ENCODE data around the gene NHSL2. TPM values are rescaled to one million over a fixed set of nuclear protein-coding genes. Genes with fewer than 3 reads are reported as not detected.

NHSL2 gene
- total and polyA plus RNA-seq, 4 experiments from 2014 or later, result 8.1 to 27.2 (median 10.6) TPM

DNA sequence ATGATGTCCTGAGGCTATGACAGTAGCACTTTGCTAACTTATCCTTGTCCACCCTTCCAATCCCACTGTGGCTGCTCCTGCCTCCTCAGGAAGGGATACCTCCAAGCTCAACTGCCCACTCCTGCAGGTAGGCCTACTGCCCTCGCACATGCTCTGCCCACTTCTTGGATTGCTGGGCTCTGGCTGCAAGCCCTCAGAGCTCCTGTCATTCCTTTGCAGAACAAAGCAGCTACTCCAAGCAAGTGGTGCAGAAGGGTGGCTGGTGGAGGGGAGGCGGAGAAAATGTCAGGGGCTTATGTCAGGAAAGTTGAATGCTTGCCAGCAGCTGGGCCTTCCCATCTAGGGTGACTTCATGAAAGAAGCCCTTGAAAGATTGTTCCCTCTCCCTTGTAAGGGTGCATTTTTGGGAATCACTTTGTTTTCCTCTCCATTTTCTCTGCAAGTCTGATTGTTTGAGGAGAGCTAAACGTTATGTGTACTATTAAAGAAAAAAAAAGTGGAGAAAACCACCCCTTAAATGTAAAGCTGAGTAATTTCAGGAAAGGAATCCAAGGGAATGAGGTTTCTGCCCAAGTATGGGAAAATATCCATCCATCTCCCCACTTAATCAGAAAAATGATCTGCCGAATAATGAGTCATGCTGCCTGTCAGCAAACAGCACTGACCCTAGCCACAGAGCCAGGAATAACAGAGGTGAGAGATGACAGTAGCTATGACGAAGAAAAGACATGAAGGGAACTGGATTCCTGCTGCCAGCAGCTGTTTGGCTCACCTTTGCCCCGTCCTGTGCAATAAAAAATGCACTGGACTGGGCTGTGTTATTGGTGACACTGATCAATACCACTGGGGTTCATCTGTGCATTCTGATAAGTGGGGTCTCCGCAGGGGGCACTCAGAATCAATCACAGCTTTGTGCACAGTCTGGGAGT lies 119.1 kb downstream of the NHSL2 start:
- Histone ChIP-seq H3K9me3 (ENCODE audit: control insufficient read depth in 1 of 2, low read length in 2 of 2) (no peaks in the 10 kb centered on the region), H3K27ac (ENCODE audit: low read depth, low read length) (no peak overlapping the region), H3K36me3 (ENCODE audit: insufficient read depth, low read length) (no peaks in the 10 kb centered on the region), H3K4me1 (ENCODE audit: insufficient read depth, low read length) (peaks cover 7% of the 10 kb centered on the region), H3K4me3 (ENCODE audit: low read length in 2 of 2) (no peak overlapping the region), H3K27me3 (ENCODE audit: insufficient read depth, low read length) (no peaks in the 10 kb centered on the region)
- ChIA-PET CTCF (ENCODE audit: partially characterized antibody) (interaction anchor here (0.9 to 3.6 kb wide), 3 partner anchors 8 to 97 kb away, joined by 3 to 13 read pairs (median 6); no protein-coding TSS in a partner anchor), POLR2A (ENCODE audit: partially characterized antibody) (no interaction called here)
- peaks cover 3 to 7% (median 5%) of the 10 kb centered on the region in 4 donors for H3K4me1 Mint-ChIP-seq
- H3K36me3 Mint-ChIP-seq, result no peaks in the 10 kb centered on the region
- intact Hi-C loops (cut with micrococcal nuclease), result no loop called here
- no peaks in the 10 kb centered on the region for H3K9me3 Mint-ChIP-seq
- H3K4me3 Mint-ChIP-seq, result no peak overlapping the region
- H3K27me3 Mint-ChIP-seq, result no peaks in the 10 kb centered on the region
- DNase-seq, result no peak
- no peak overlapping the region for H3K27ac Mint-ChIP-seq

DNA sequence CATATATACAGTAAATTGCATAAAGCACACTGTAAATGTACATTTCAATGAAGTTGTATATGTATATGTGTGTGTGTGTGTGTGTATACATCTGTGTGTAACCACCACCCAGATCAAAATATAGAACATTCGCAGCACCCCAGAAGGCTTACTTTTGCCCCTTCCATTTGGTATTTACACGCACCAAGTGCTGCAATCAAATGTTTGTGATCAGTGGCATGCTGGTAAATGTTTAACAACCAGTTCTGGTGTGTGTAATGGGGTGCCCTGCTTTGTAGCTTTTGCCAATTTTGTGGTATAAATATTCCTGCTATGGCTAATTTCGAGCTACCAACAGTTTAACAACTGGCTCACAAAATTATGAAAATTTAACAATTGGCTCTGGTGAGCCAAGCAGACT lies 119.8 kb downstream of the NHSL2 start:
- no peaks in the 10 kb centered on the region for H3K27me3 Mint-ChIP-seq
- no peak overlapping the region for H3K27ac Mint-ChIP-seq
- H3K4me3 Mint-ChIP-seq, result no peak overlapping the region
- CTCF ChIA-PET (ENCODE audit: partially characterized antibody), result interaction anchor here (1.4 to 3.6 kb wide), 3 partner anchors 8 to 95 kb away, joined by 3 to 13 read pairs (median 4); no protein-coding TSS in a partner anchor
- no peak overlapping the region for H3K27ac ChIP-seq (ENCODE audit: low read depth, low read length)
- DNase-seq, result no peak
- H3K27me3 ChIP-seq (ENCODE audit: insufficient read depth, low read length), result no peaks in the 10 kb centered on the region
- no peaks in the 10 kb centered on the region for H3K36me3 ChIP-seq (ENCODE audit: insufficient read depth, low read length)
- no peaks in the 10 kb centered on the region for H3K9me3 ChIP-seq (ENCODE audit: control insufficient read depth in 1 of 2, low read length in 2 of 2)
- intact Hi-C loops (cut with micrococcal nuclease), result no loop called here
- no peaks in the 10 kb centered on the region for H3K9me3 Mint-ChIP-seq
- peaks cover 3 to 7% (median 5%) of the 10 kb centered on the region in 4 donors for H3K4me1 Mint-ChIP-seq
- no peak overlapping the region for H3K4me3 ChIP-seq (ENCODE audit: low read length in 2 of 2)
- peaks cover 7% of the 10 kb centered on the region for H3K4me1 ChIP-seq (ENCODE audit: insufficient read depth, low read length)
- H3K36me3 Mint-ChIP-seq, result no peaks in the 10 kb centered on the region
- POLR2A ChIA-PET (ENCODE audit: partially characterized antibody), result no interaction called here

DNA sequence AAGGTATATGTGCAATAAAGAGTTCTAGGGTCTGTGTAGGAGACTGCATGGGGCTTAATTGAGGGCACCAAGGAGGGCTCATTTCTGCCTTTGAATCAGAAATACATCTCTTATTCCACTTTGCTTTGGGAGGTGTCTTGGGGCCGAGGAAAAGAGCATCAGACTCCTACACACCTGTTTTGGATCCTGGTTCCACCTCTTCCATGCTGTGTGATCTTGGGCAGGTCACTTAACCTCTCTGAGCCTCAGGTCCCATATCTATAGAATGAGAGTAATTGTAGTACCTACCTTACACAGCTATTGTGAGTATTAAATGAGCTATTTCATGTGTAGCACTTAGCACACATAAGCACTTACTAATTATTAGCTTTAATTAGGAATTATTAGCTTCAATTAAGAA lies 120.5 kb downstream of the NHSL2 start:
- no peak overlapping the region for H3K27ac ChIP-seq (ENCODE audit: low read depth, low read length)
- no peak overlapping the region for H3K4me3 ChIP-seq (ENCODE audit: low read length in 2 of 2)
- Mint-ChIP-seq H3K4me1 (peaks cover 3 to 6% (median 5%) of the 10 kb centered on the region in 4 donors), H3K27ac (no peak overlapping the region), H3K36me3 (no peaks in the 10 kb centered on the region), H3K9me3 (no peaks in the 10 kb centered on the region), H3K4me3 (no peak overlapping the region), H3K27me3 (no peaks in the 10 kb centered on the region)
- no peaks in the 10 kb centered on the region for H3K36me3 ChIP-seq (ENCODE audit: insufficient read depth, low read length)
- no peaks in the 10 kb centered on the region for H3K27me3 ChIP-seq (ENCODE audit: insufficient read depth, low read length)
- POLR2A ChIA-PET (ENCODE audit: partially characterized antibody), result interaction anchor here (1.1 kb wide), 1 partner anchor 13 kb away, joined by 3 read pairs; no protein-coding TSS in a partner anchor
- H3K9me3 ChIP-seq (ENCODE audit: control insufficient read depth in 1 of 2, low read length in 2 of 2), result no peaks in the 10 kb centered on the region
- no peak for DNase-seq
- intact Hi-C loops (cut with micrococcal nuclease), result no loop called here
- peaks cover 7% of the 10 kb centered on the region for H3K4me1 ChIP-seq (ENCODE audit: insufficient read depth, low read length)
- CTCF ChIA-PET (ENCODE audit: partially characterized antibody), result interaction anchor here (1.4 to 3.6 kb wide), 3 partner anchors 9 to 95 kb away, joined by 3 to 13 read pairs (median 4); no protein-coding TSS in a partner anchor

DNA sequence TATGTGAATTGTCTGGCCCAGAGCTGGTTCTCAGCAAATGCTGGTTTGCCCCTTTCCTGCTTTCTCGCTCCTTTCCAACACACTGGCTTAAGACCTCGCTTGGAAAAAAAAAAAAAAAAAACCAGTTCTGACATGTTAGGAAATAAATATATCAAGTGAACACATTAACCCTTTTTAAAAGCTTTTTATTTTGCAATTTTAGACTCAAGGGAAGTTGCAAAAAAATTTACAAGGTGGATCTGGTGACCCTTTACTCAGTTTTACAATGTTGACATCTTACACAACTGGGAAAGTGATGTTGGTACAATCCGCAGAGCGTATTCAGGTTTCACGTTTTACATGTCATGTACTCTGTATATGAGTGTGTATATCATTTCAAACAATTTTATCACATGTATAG lies 121.0 kb downstream of the NHSL2 start:
- Mint-ChIP-seq H3K9me3 (peaks cover 0 to 4% (median 0%) of the 10 kb centered on the region in 8 donors), H3K4me3 (no peak overlapping the region), H3K4me1 (peaks cover under 1 to 4% (median 2%) of the 10 kb centered on the region in 4 donors), H3K36me3 (no peaks in the 10 kb centered on the region), H3K27me3 (no peaks in the 10 kb centered on the region), H3K27ac (no peak overlapping the region)
- H3K9me3 ChIP-seq (ENCODE audit: control insufficient read depth in 1 of 2, low read length in 2 of 2), result no peaks in the 10 kb centered on the region
- CTCF ChIA-PET (ENCODE audit: partially characterized antibody), result interaction anchor here (1.4 to 3.6 kb wide), 3 partner anchors 10 to 94 kb away, joined by 3 to 13 read pairs (median 4); no protein-coding TSS in a partner anchor
- no peaks in the 10 kb centered on the region for H3K27me3 ChIP-seq (ENCODE audit: insufficient read depth, low read length)
- no peak overlapping the region for H3K27ac ChIP-seq (ENCODE audit: low read depth, low read length)
- no peak for DNase-seq
- POLR2A ChIA-PET (ENCODE audit: partially characterized antibody), result interaction anchor here (1.1 kb wide), 1 partner anchor 14 kb away, joined by 3 read pairs; no protein-coding TSS in a partner anchor
- H3K4me1 ChIP-seq (ENCODE audit: insufficient read depth, low read length), result peaks cover 5% of the 10 kb centered on the region
- intact Hi-C loops (cut with micrococcal nuclease), result no loop called here
- H3K4me3 ChIP-seq (ENCODE audit: low read length in 2 of 2), result no peak overlapping the region
- no peaks in the 10 kb centered on the region for H3K36me3 ChIP-seq (ENCODE audit: insufficient read depth, low read length)

DNA sequence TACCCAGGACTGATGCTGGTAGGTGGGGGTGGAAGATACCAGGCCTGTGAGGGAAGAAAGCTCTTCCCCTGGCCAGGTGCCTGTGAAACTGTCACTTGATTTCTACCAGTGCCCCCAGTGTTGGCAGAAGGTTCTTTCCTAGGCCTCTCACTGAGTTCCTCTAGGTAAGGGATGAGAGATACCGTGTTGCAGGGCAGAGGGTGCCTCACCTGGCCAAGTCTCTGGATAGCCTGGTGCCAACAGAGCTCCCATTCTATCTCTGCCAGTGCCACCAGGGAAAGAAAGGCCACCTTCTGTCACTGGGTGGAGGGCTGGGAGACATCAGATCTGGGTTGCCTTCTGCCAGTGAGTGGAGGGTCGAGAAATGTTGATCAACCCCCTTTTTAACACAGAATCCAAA lies 127.0 kb downstream of the NHSL2 start:
- ChIA-PET POLR2A (ENCODE audit: partially characterized antibody) (interaction anchor here (1.4 kb wide), 1 partner anchor 8 kb away, joined by 3 read pairs; no protein-coding TSS in a partner anchor), CTCF (ENCODE audit: partially characterized antibody) (interaction anchor here (0.7 to 1.3 kb wide), 2 partner anchors 16 to 92 kb away, joined by 3 to 4 read pairs; no protein-coding TSS in a partner anchor)
- Histone ChIP-seq H3K4me3 (ENCODE audit: low read length in 2 of 2) (no peak overlapping the region), H3K9me3 (ENCODE audit: control insufficient read depth in 1 of 2, low read length in 2 of 2) (no peaks in the 10 kb centered on the region), H3K36me3 (ENCODE audit: insufficient read depth, low read length) (no peaks in the 10 kb centered on the region), H3K4me1 (ENCODE audit: insufficient read depth, low read length) (peaks cover 8% of the 10 kb centered on the region), H3K27me3 (ENCODE audit: insufficient read depth, low read length) (no peaks in the 10 kb centered on the region), H3K27ac (ENCODE audit: low read depth, low read length) (no peak overlapping the region)
- H3K27me3 Mint-ChIP-seq, result no peaks in the 10 kb centered on the region
- no peak overlapping the region for H3K4me3 Mint-ChIP-seq
- no peak overlapping the region for H3K27ac Mint-ChIP-seq
- H3K9me3 Mint-ChIP-seq, result peaks cover 0 to 6% (median 0%) of the 10 kb centered on the region in 8 donors
- DNase-seq, result no peak
- intact Hi-C loops (cut with micrococcal nuclease), result no loop called here
- peaks cover 2 to 12% (median 6%) of the 10 kb centered on the region in 4 donors for H3K4me1 Mint-ChIP-seq
- H3K36me3 Mint-ChIP-seq, result no peaks in the 10 kb centered on the region

DNA sequence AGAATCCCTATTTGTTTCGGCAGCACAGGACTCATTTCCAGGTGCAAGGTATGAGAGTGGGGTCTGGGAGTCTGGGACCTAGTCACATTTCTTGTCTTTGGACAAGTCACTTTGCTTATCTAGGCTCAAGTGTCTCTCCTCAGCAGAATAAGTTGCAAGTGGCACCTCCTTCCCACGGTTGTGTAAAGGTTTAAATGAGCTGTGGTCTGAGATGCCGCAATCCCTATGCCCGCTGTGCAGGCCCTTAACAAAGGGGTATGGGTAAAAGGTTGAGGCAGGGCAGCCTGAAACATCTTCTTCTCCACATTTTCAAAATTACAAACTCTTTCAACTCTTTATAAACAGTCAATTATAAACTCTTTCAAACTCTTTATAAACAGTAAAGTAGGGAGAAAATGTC lies 127.4 kb downstream of the NHSL2 start:
- POLR2A ChIA-PET (ENCODE audit: partially characterized antibody), result no interaction called here
- CTCF ChIA-PET (ENCODE audit: partially characterized antibody), result interaction anchor here (0.7 to 1.3 kb wide), 2 partner anchors 16 to 92 kb away, joined by 3 to 4 read pairs; no protein-coding TSS in a partner anchor

DNA sequence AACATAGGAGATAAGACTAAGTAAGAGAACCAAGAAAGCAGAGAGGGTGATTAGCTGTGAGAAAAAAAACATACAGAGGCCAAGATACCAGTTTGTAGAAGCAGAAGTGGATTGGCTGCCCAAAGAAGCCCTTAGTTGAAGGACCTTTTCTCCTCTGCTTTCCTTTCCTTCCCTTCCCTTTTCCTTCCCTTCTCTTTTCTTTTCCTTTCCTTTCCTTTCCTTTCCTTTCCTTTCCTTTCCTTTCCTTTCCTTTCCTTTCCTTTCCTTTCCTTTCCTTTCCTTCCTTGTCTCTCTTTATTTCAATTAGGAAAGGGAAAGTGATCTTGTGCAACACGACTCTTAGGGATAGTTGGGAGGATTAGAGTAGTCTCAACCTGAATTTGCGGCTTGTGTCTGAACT lies 128.2 kb downstream of the NHSL2 start:
- no peak overlapping the region for H3K4me3 Mint-ChIP-seq
- intact Hi-C loops (cut with micrococcal nuclease), result no loop called here
- Histone ChIP-seq H3K27me3 (ENCODE audit: insufficient read depth, low read length) (no peaks in the 10 kb centered on the region), H3K9me3 (ENCODE audit: control insufficient read depth in 1 of 2, low read length in 2 of 2) (no peaks in the 10 kb centered on the region), H3K4me1 (ENCODE audit: insufficient read depth, low read length) (peaks cover 19% of the 10 kb centered on the region), H3K36me3 (ENCODE audit: insufficient read depth, low read length) (no peaks in the 10 kb centered on the region), H3K27ac (ENCODE audit: low read depth, low read length) (no peak overlapping the region), H3K4me3 (ENCODE audit: low read length in 2 of 2) (no peak overlapping the region)
- peaks cover 7 to 24% (median 16%) of the 10 kb centered on the region in 4 donors for H3K4me1 Mint-ChIP-seq
- no peaks in the 10 kb centered on the region for H3K36me3 Mint-ChIP-seq
- H3K27me3 Mint-ChIP-seq, result no peaks in the 10 kb centered on the region
- POLR2A ChIA-PET (ENCODE audit: partially characterized antibody), result no interaction called here
- DNase-seq, result no peak
- H3K27ac Mint-ChIP-seq, result no peak overlapping the region
- CTCF ChIA-PET (ENCODE audit: partially characterized antibody), result interaction anchor here (1.3 kb wide), 1 partner anchor 17 kb away, joined by 4 read pairs; no protein-coding TSS in a partner anchor
- peaks cover 0 to 6% (median 0%) of the 10 kb centered on the region in 8 donors for H3K9me3 Mint-ChIP-seq

More for the DNA sequence above, 127.4 kb downstream of the NHSL2 start:
- Mint-ChIP-seq H3K4me1 (peaks cover 4 to 16% (median 10%) of the 10 kb centered on the region in 4 donors), H3K36me3 (no peaks in the 10 kb centered on the region), H3K27ac (no peak overlapping the region), H3K4me3 (no peak overlapping the region), H3K9me3 (peaks cover 0 to 6% (median 0%) of the 10 kb centered on the region in 8 donors), H3K27me3 (no peaks in the 10 kb centered on the region)
- H3K4me3 ChIP-seq (ENCODE audit: low read length in 2 of 2), result no peak overlapping the region
- intact Hi-C loops (cut with micrococcal nuclease), result no loop called here
- H3K27me3 ChIP-seq (ENCODE audit: insufficient read depth, low read length), result no peaks in the 10 kb centered on the region
- H3K9me3 ChIP-seq (ENCODE audit: control insufficient read depth in 1 of 2, low read length in 2 of 2), result no peaks in the 10 kb centered on the region
- peaks cover 12% of the 10 kb centered on the region for H3K4me1 ChIP-seq (ENCODE audit: insufficient read depth, low read length)
- no peaks in the 10 kb centered on the region for H3K36me3 ChIP-seq (ENCODE audit: insufficient read depth, low read length)
- no peak overlapping the region for H3K27ac ChIP-seq (ENCODE audit: low read depth, low read length)
- no peak for DNase-seq
